Gastroesophageal sphincter (tissue), 4 donors: ENCODE measurements around the gene RAX2. TPM values are rescaled to one million over a fixed set of nuclear protein-coding genes. Genes with fewer than 3 reads are reported as not detected.

Source experiments
- ATAC-seq: fragments of 150-250 bp; one replicate; pipeline ENCODE4 v1.9.1; 2016; ENCODE audit warnings: mild to moderate bottlenecking, moderate library complexity
- H3K27ac ChIP-seq, 4 donors: fragments of 200-600 bp; sonication (generic) in 3 of 4; 1 replicate in 3 of 4; 2 replicates in 1 of 4; pipeline ENCODE4 v1.5.1; 2016 to 2019
- H3K27me3 ChIP-seq: fragments of 200-600 bp; sonication (generic); one replicate; pipeline ENCODE4 v1.5.1; 2019
- H3K36me3 ChIP-seq, 2 donors: fragments of 200-600 bp; sonication (generic); one replicate each; pipeline ENCODE4 v1.5.1; 2019; ENCODE audit warnings: control low read depth in 1 of 2
- H3K4me1 ChIP-seq, 3 donors: fragments of 200-600 bp; sonication (generic); 1 replicate in 2 of 3; 2 replicates in 1 of 3; pipeline ENCODE4 v1.5.1; 2016 to 2019; ENCODE audit warnings: control low read depth in 2 of 3
- H3K4me3 ChIP-seq, 2 donors: fragments of 200-600 bp; sonication (generic); one replicate each; pipeline ENCODE4 v1.5.1; 2019; ENCODE audit warnings: mild to moderate bottlenecking in 1 of 2, moderate library complexity in 1 of 2
- H3K9me3 ChIP-seq, 3 donors: fragments of 200-600 bp; sonication (generic); one replicate each; pipeline ENCODE4 v1.5.1; 2017 to 2019; ENCODE audit warnings: control low read depth in 2 of 3
- CTCF ChIP-seq, 4 experiments: fragments of 200-600 bp in 2 of 4; fragments of 450-650 bp in 2 of 4; sonication (generic) in 1 of 4; IDR thresholded peaks; one replicate each; pipeline ENCODE4 v1.5.1; 2017 to 2019; ENCODE audit warnings: antibody characterized with exemption in 4 of 4, mild to moderate bottlenecking in 2 of 4, moderate library complexity in 2 of 4
- EP300 ChIP-seq: sonication (generic); formaldehyde crosslinking; IDR thresholded peaks from one replicate; pipeline ENCODE4 v1.6.1; 2017; ENCODE audit warnings: antibody characterized with exemption, mild to moderate bottlenecking
- POLR2A ChIP-seq, 2 donors: fragments of 450-650 bp; IDR thresholded peaks; one replicate each; pipeline ENCODE4 v1.6.1; 2017; ENCODE audit warnings: antibody characterized with exemption in 2 of 2, mild to moderate bottlenecking in 2 of 2, moderate library complexity in 1 of 2
- POLR2AphosphoS5 ChIP-seq: sonication (generic); formaldehyde crosslinking; IDR thresholded peaks from one replicate; pipeline ENCODE4 v1.6.1; 2017; ENCODE audit warnings: antibody characterized with exemption
- WGBS, 2 donors: methylation state at CpG; one replicate each; pipeline ENCODE4 v1.1.5; 2018; ENCODE audit warnings: low coverage in 1 of 2; 5-methylcytosine and 5-hydroxymethylcytosine counted together
- total RNA-seq, 4 donors: library from RNA; depleted of rRNA; stranded (reverse); fragments of >200 nt; gene quantifications; one replicate each; pipeline ENCODE4 v1.1.0, GENCODE V29; 2016

Gene RAX2
- total RNA-seq, 4 donors from 2014 or later, result not detected

GRCh38 chr19:3765121-3765520, 6.9 kb downstream of the RAX2 start:
- TF ChIP-seq EP300 (no peak), POLR2A (IDR thresholded peaks at IDR 0.05) (no peak), CTCF (IDR thresholded peaks at IDR 0.05) (no peak), POLR2AphosphoS5 (no peak)
- Histone ChIP-seq H3K27me3 (no peaks in the 10 kb centered on the region), H3K4me1 (peaks cover 0 to 38% (median 10%) of the 10 kb centered on the region in 3 donors), H3K4me3 (no peak overlapping the region), H3K36me3 (peaks cover 0 to 53% of the 10 kb centered on the region in 2 donors), H3K27ac (no peak overlapping the region), H3K9me3 (no peaks in the 10 kb centered on the region)
- 78 to 83% methylated on average over 1 to 5 of the region's 12 CpGs for WGBS, 2 donors
- no peak for ATAC-seq

GRCh38 chr19:3762501-3763459, 9.2 kb downstream of the RAX2 start, which contains the start of gene MRPL54:
Gene MRPL54, plus strand, starts transcription at chr19:3762682. Its CDS starts 19 bp downstream, at chr19:3762701.
- no peaks in the 10 kb centered on the region for H3K9me3 ChIP-seq
- ATAC-seq, result peak; percentile 96
- H3K27me3 ChIP-seq, result no peaks in the 10 kb centered on the region
- H3K27ac ChIP-seq, result peak within 1 kb of the TSS; percentile 96 to 99 (median 98)
- 11 to 36% methylated on average over 2 to 14 of the region's 47 CpGs for WGBS, 2 donors
- peaks cover 0 to 58% (median 22%) of the 10 kb centered on the region in 3 donors for H3K4me1 ChIP-seq
- peaks cover 0 to 53% of the 10 kb centered on the region in 2 donors for H3K36me3 ChIP-seq
- TF ChIP-seq POLR2AphosphoS5, result peak; percentile 78
- TF ChIP-seq POLR2A (IDR thresholded peaks at IDR 0.05), result peak; percentile 58
- peak in 2 of 4 experiments; percentile 2 to 11 for TF ChIP-seq CTCF (IDR thresholded peaks at IDR 0.05)
- no peak for TF ChIP-seq EP300
- H3K4me3 ChIP-seq, result peak within 1 kb of the TSS; percentile 75 to 94

GRCh38 chr19:3762130-3762473, 9.9 kb downstream of the RAX2 start:
- peaks cover 0 to 58% (median 22%) of the 10 kb centered on the region in 3 donors for H3K4me1 ChIP-seq
- peak overlapping the region in 1 of 2 donors; percentile 79 for H3K4me3 ChIP-seq
- no peaks in the 10 kb centered on the region for H3K9me3 ChIP-seq
- H3K27ac ChIP-seq, result peak overlapping the region; percentile 96 to 99 (median 98)
- no peak for TF ChIP-seq POLR2AphosphoS5
- no peak for TF ChIP-seq POLR2A (IDR thresholded peaks at IDR 0.05)
- WGBS, 2 donors, result 54 to 73% methylated on average over 1 of the region's 1 CpG
- H3K36me3 ChIP-seq, result peaks cover 0 to 53% of the 10 kb centered on the region in 2 donors
- ATAC-seq, result no peak
- H3K27me3 ChIP-seq, result no peaks in the 10 kb centered on the region

GRCh38 chr19:3761382-3762129, 10.5 kb downstream of the RAX2 start, which contains the start of gene APBA3:
Gene APBA3, minus strand, starts transcription at chr19:3761692. Its CDS starts 1,428 bp downstream, at chr19:3760264.
- Histone ChIP-seq H3K27ac (peak within 1 kb of the TSS; percentile 96 to 99 (median 98)), H3K4me3 (peak within 1 kb of the TSS; percentile 75 to 94), H3K36me3 (peaks cover 0 to 52% of the 10 kb centered on the region in 2 donors), H3K9me3 (no peaks in the 10 kb centered on the region), H3K27me3 (no peaks in the 10 kb centered on the region), H3K4me1 (peaks cover 0 to 58% (median 22%) of the 10 kb centered on the region in 3 donors)
- TF ChIP-seq POLR2AphosphoS5 (peak; percentile 82), CTCF (IDR thresholded peaks at IDR 0.05) (peak in 3 of 4 experiments; percentile 80 to 88 (median 81)), POLR2A (IDR thresholded peaks at IDR 0.05) (peak; percentile 62 to 75), EP300 (no peak)
- 17% methylated on average over 6 of the region's 45 CpGs; no CpG with 5 or more reads in 1 of the 2 donors for WGBS, 2 donors
- peak; percentile 40 for ATAC-seq

GRCh38 chr19:3760871-3761361, 11.1 kb downstream of the RAX2 start:
- peak overlapping the region; percentile 70 to 94 for H3K4me3 ChIP-seq
- TF ChIP-seq EP300 (no peak), POLR2A (IDR thresholded peaks at IDR 0.05) (no peak), CTCF (IDR thresholded peaks at IDR 0.05) (no peak), POLR2AphosphoS5 (no peak)
- H3K27me3 ChIP-seq, result no peaks in the 10 kb centered on the region
- H3K9me3 ChIP-seq, result no peaks in the 10 kb centered on the region
- H3K36me3 ChIP-seq, result peaks cover 0 to 52% of the 10 kb centered on the region in 2 donors
- no peak for ATAC-seq
- 50 to 52% methylated on average over 3 to 4 of the region's 7 CpGs for WGBS, 2 donors
- H3K27ac ChIP-seq, result peak overlapping the region; percentile 35 to 99 (median 91)
- H3K4me1 ChIP-seq, result peaks cover 0 to 58% (median 22%) of the 10 kb centered on the region in 3 donors
